GM23338 (cell line): ENCODE measurements around the gene TBC1D14. TPM values are rescaled to one million over a fixed set of nuclear protein-coding genes. Genes with fewer than 3 reads are reported as not detected.

Experiments used
- ATAC-seq: fragments of 200-7000 bp; cut with Tn5 transposase; 3 replicates; pipeline ENCODE4 v1.9.1; 2020
- DNase-seq: peaks from one replicate; pipeline ENCODE4 v3.0.0-alpha.2; 2015; ENCODE audit warnings: low spot score
- H2AFZ ChIP-seq: fragments of 200-600 bp; sonication (generic); 2 replicates; pipeline ENCODE4 v1.8.0; 2016; ENCODE audit warnings: antibody characterized with exemption, mild to moderate bottlenecking, moderate library complexity
- H3F3A ChIP-seq: fragments of 200-600 bp; sonication (generic); replicated peaks from 2 replicates; pipeline ENCODE4 v1.8.0; 2017; ENCODE audit warnings: antibody characterized with exemption, mixed run types, low read depth
- H3K27ac ChIP-seq: fragments of 200-600 bp; sonication (generic); 2 replicates; pipeline ENCODE4 v1.6.1; 2016; ENCODE audit warnings: low read depth
- H3K27me3 ChIP-seq: fragments of 200-600 bp; sonication (generic); 2 replicates; pipeline ENCODE4 v1.8.0; 2016; ENCODE audit warnings: mild to moderate bottlenecking, mixed run types, moderate library complexity; ENCODE audit not compliant: insufficient read depth
- H3K36me3 ChIP-seq: fragments of 200-600 bp; sonication (generic); 2 replicates; pipeline ENCODE4 v1.8.0; 2016; ENCODE audit warnings: mild to moderate bottlenecking; ENCODE audit not compliant: insufficient read depth
- H3K4me1 ChIP-seq: fragments of 200-600 bp; sonication (generic); 2 replicates; pipeline ENCODE4 v1.8.0; 2016; ENCODE audit warnings: mild to moderate bottlenecking, moderate library complexity; ENCODE audit not compliant: insufficient read depth
- H3K4me2 ChIP-seq: fragments of 200-600 bp; sonication (generic); 2 replicates; pipeline ENCODE4 v1.7.1; 2017; ENCODE audit warnings: mixed run types
- H3K4me3 ChIP-seq: fragments of 200-600 bp; sonication (generic); 2 replicates; pipeline ENCODE4 v1.6.1; 2016; ENCODE audit warnings: mixed run types
- H3K79me2 ChIP-seq: fragments of 200-600 bp; sonication (generic); replicated peaks from 2 replicates; pipeline ENCODE4 v1.8.0; 2017; ENCODE audit warnings: mild to moderate bottlenecking; ENCODE audit not compliant: insufficient read depth
- H3K9me2 ChIP-seq: fragments of 200-600 bp; sonication (generic); 2 replicates; pipeline ENCODE4 v1.8.0; 2017; ENCODE audit not compliant: insufficient read depth
- H4K20me1 ChIP-seq: fragments of 200-600 bp; sonication (generic); replicated peaks from 2 replicates; pipeline ENCODE4 v1.8.0; 2017; ENCODE audit warnings: mild to moderate bottlenecking; ENCODE audit not compliant: insufficient read depth
- H3K27ac Mint-ChIP-seq: 2 replicates; pipeline ENCODE4 v1.8.0; 2020; ENCODE audit warnings: inconsistent platforms, mild to moderate bottlenecking, moderate library complexity, mixed read lengths
- H3K27me3 Mint-ChIP-seq: 3 replicates; pipeline ENCODE4 v1.8.0; 2022; ENCODE audit warnings: low read depth, mild to moderate bottlenecking, moderate library complexity, mixed read lengths, inconsistent platforms; ENCODE audit not compliant: insufficient read depth, poor library complexity
- H3K36me3 Mint-ChIP-seq: 3 replicates; pipeline ENCODE4 v1.8.0; 2021; ENCODE audit warnings: low read depth, mild to moderate bottlenecking, inconsistent platforms, moderate library complexity, mixed read lengths
- H3K4me1 Mint-ChIP-seq: 3 replicates; pipeline ENCODE4 v1.8.0; 2020; ENCODE audit warnings: mild to moderate bottlenecking, inconsistent platforms, mixed read lengths
- H3K4me3 Mint-ChIP-seq: 3 replicates; pipeline ENCODE4 v1.8.0; 2021; ENCODE audit warnings: moderate library complexity, mild to moderate bottlenecking, inconsistent platforms, mixed read lengths
- H3K9me3 Mint-ChIP-seq: 3 replicates; pipeline ENCODE4 v1.8.0; 2020; ENCODE audit warnings: moderate library complexity, mild to moderate bottlenecking, inconsistent platforms, mixed read lengths
- CREB1 ChIP-seq: fragments of 250-450 bp; sonication (Bioruptor Pico); IDR thresholded peaks from 2 replicates; pipeline ENCODE4 v1.5.0; 2020; ENCODE audit warnings: low read depth, mild to moderate bottlenecking, moderate library complexity
- ETS1 ChIP-seq: IDR thresholded peaks from 2 replicates; pipeline ENCODE4 v1.6.1; 2016; ENCODE audit warnings: antibody characterized with exemption
- JUNB ChIP-seq: IDR thresholded peaks from one replicate; pipeline ENCODE4 v1.6.1; 2016; ENCODE audit warnings: antibody characterized with exemption; ENCODE audit not compliant: unreplicated experiment
- POLR2AphosphoS5 ChIP-seq: IDR thresholded peaks from 2 replicates; pipeline ENCODE4 v1.6.1; 2016; ENCODE audit warnings: antibody characterized with exemption, low read depth
- REST ChIP-seq: IDR thresholded peaks from one replicate; pipeline ENCODE4 v1.6.1; 2018; ENCODE audit warnings: antibody characterized with exemption; ENCODE audit not compliant: unreplicated experiment
- STAT1 ChIP-seq: IDR thresholded peaks from one replicate; pipeline ENCODE4 v1.6.1; 2016; ENCODE audit warnings: antibody characterized with exemption; ENCODE audit not compliant: unreplicated experiment
- ZNF114 ChIP-seq: fragments of 250-450 bp; sonication (Bioruptor Pico); IDR thresholded peaks from 2 replicates; pipeline ENCODE4 v1.5.0; 2020; ENCODE audit warnings: mild to moderate bottlenecking, moderate library complexity
- ZNF331 ChIP-seq: fragments of 250-450 bp; sonication (Bioruptor Pico); IDR thresholded peaks from 2 replicates; pipeline ENCODE4 v1.5.0; 2020; ENCODE audit warnings: low read depth, mild to moderate bottlenecking, moderate library complexity
- ZNF462 ChIP-seq: fragments of 250-450 bp; sonication (Bioruptor Pico); IDR thresholded peaks from 2 replicates; pipeline ENCODE4 v1.5.0; 2020; ENCODE audit warnings: mild to moderate bottlenecking, moderate library complexity
- polyA plus RNA-seq: library from polyadenylated mRNA; unstranded; fragments of >200 nt; fragmentation: Nextera tagmentation; extraction: Ambion mirVana; gene quantifications from 2 replicates; pipeline ENCODE4 v1.2.1, GENCODE V29; 2016
- total RNA-seq: library from RNA; depleted of rRNA; stranded (reverse); fragments of >200 nt; shearing (Covaris generic); gene quantifications from 2 replicates; pipeline ENCODE4 v1.2.3, GENCODE V29; 2014

TBC1D14 gene
- total and polyA plus RNA-seq, 2 experiments from 2014 or later, result 18.2 to 59.7 TPM

- no peaks in the 10 kb centered on the region for H3K4me1 ChIP-seq
- H3K79me2 ChIP-seq, result no peaks in the 10 kb centered on the region
- no peak overlapping the region for H3K4me2 ChIP-seq
- TF ChIP-seq JUNB (no peak), POLR2AphosphoS5 (no peak), ZNF462 (no peak), ZNF114 (no peak), ETS1 (no peak), CREB1 (CRISPR knock-in tag) (no peak), STAT1 (no peak), REST (no peak), ZNF331 (CRISPR knock-in tag) (no peak)
- no peak overlapping the region for H2AFZ ChIP-seq
- Mint-ChIP-seq H3K4me1 (no peaks in the 10 kb centered on the region; the same call in 1 of the 3 replicates), H3K4me3 (no peak overlapping the region), H3K36me3 (peaks cover 5% of the 10 kb centered on the region; the same call in 2 of the 3 replicates), H3K9me3 (peaks cover 6% of the 10 kb centered on the region), H3K27ac (no peak overlapping the region), H3K27me3 (no peaks in the 10 kb centered on the region)
- no peaks in the 10 kb centered on the region for H4K20me1 ChIP-seq
- ATAC-seq (no peak), DNase-seq (no peak)
- no peak overlapping the region for H3K27ac ChIP-seq
- H3K9me2 ChIP-seq, result no peaks in the 10 kb centered on the region
- no peaks in the 10 kb centered on the region for H3F3A ChIP-seq
- H3K27me3 ChIP-seq, result no peaks in the 10 kb centered on the region
- H3K4me3 ChIP-seq, result no peak overlapping the region
- H3K36me3 ChIP-seq, result no peaks in the 10 kb centered on the region
These were observed 14.8 kb upstream of the TBC1D14 start for GRCh38 chr4:6894528-6895498.
